Activated T-helper 2 cell treated with anti-CD3 and anti-CD28 coated beads, Interferon-gamma antibody, Interleukin-2, Interleukin-4, amounts not matched to agents 10 μg/mL and 5 μg/mL and 100 μg/mL, durations not matched to agents 14 hours and 24 hours and 36 hours (primary cell): ENCODE data around the gene CA10. TPM values are rescaled to one million over a fixed set of nuclear protein-coding genes. Genes with fewer than 3 reads are reported as not detected.

ENCODE experiments used
- DNase-seq: peaks from one replicate; pipeline ENCODE4 v3.0.0; 2021; ENCODE audit warnings: low spot score
- H3K27ac Mint-ChIP-seq: one replicate; pipeline ENCODE4 v1.8.0; 2021; ENCODE audit warnings: mixed read lengths
- H3K27me3 Mint-ChIP-seq: one replicate; pipeline ENCODE4 v1.8.0; 2021; ENCODE audit warnings: low read depth, mixed read lengths
- H3K36me3 Mint-ChIP-seq: one replicate; pipeline ENCODE4 v1.8.0; 2021; ENCODE audit warnings: low read depth, mixed read lengths
- H3K4me1 Mint-ChIP-seq: one replicate; pipeline ENCODE4 v1.8.0; 2021; ENCODE audit warnings: low read depth, mixed read lengths
- H3K4me3 Mint-ChIP-seq: one replicate; pipeline ENCODE4 v1.8.0; 2021; ENCODE audit warnings: low read depth, mild to moderate bottlenecking, moderate library complexity, mixed read lengths
- H3K9me3 Mint-ChIP-seq: one replicate; pipeline ENCODE4 v1.8.0; 2021; ENCODE audit warnings: mixed read lengths
- intact Hi-C: fragments of 100-400 bp; cut with micrococcal nuclease; formaldehyde crosslinking; loops from one replicate; pipeline ENCODE4 v1.15.1; 2023
- total RNA-seq: library from RNA; stranded (reverse); gene quantifications from 2 replicates; pipeline ENCODE4 v1.2.3, GENCODE V29; 2022

Gene CA10
- total RNA-seq, 1 donor from 2014 or later = 0.32 TPM

GRCh38 chr17:52079496-52079895 is 79.0 kb downstream of the CA10 start:
- no peaks in the 10 kb centered on the region for H3K9me3 Mint-ChIP-seq
- H3K36me3 Mint-ChIP-seq = no peaks in the 10 kb centered on the region
- no peaks in the 10 kb centered on the region for H3K27me3 Mint-ChIP-seq
- no peak for DNase-seq
- H3K4me3 Mint-ChIP-seq = no peak overlapping the region
- intact Hi-C loops = no loop called here
- H3K27ac Mint-ChIP-seq = no peak overlapping the region
- H3K4me1 Mint-ChIP-seq = no peaks in the 10 kb centered on the region

- no peak overlapping the region for H3K27ac Mint-ChIP-seq
- no peak for DNase-seq
- H3K4me1 Mint-ChIP-seq = no peaks in the 10 kb centered on the region
- no peak overlapping the region for H3K4me3 Mint-ChIP-seq
- intact Hi-C loops = no loop called here
- no peaks in the 10 kb centered on the region for H3K27me3 Mint-ChIP-seq
- no peaks in the 10 kb centered on the region for H3K36me3 Mint-ChIP-seq
- H3K9me3 Mint-ChIP-seq = peaks cover 3% of the 10 kb centered on the region
These were observed 86.8 kb downstream of the CA10 start for GRCh38 chr17:52071712-52072111.

GRCh38 chr17:52064791-52065211 is 93.7 kb downstream of the CA10 start:
- Mint-ChIP-seq H3K4me1 (no peaks in the 10 kb centered on the region), H3K9me3 (peaks cover 18% of the 10 kb centered on the region), H3K36me3 (no peaks in the 10 kb centered on the region), H3K27me3 (no peaks in the 10 kb centered on the region), H3K4me3 (no peak overlapping the region), H3K27ac (no peak overlapping the region)
- no peak for DNase-seq
- intact Hi-C loops = no loop called here

- no peak overlapping the region for H3K27ac Mint-ChIP-seq
- no peaks in the 10 kb centered on the region for H3K36me3 Mint-ChIP-seq
- no peaks in the 10 kb centered on the region for H3K9me3 Mint-ChIP-seq
- H3K4me3 Mint-ChIP-seq = no peak overlapping the region
- no peaks in the 10 kb centered on the region for H3K27me3 Mint-ChIP-seq
- no peak for DNase-seq
- intact Hi-C loops = no loop called here
- no peaks in the 10 kb centered on the region for H3K4me1 Mint-ChIP-seq
These were observed 109.0 kb downstream of the CA10 start for GRCh38 chr17:52049496-52049895.

- no peaks in the 10 kb centered on the region for H3K36me3 Mint-ChIP-seq
- intact Hi-C loops = no loop called here
These were observed 109.5 kb downstream of the CA10 start for GRCh38 chr17:52049051-52049450.

GRCh38 chr17:52048137-52048898 is 110.2 kb downstream of the CA10 start:
- intact Hi-C loops = no loop called here
- DNase-seq = no peak
- Mint-ChIP-seq H3K27ac (no peak overlapping the region), H3K36me3 (no peaks in the 10 kb centered on the region), H3K27me3 (no peaks in the 10 kb centered on the region), H3K4me3 (no peak overlapping the region), H3K4me1 (no peaks in the 10 kb centered on the region), H3K9me3 (no peaks in the 10 kb centered on the region)

More at GRCh38 chr17:52049051-52049450, 109.5 kb downstream of the CA10 start:
- DNase-seq = no peak
- no peak overlapping the region for H3K27ac Mint-ChIP-seq
- no peaks in the 10 kb centered on the region for H3K27me3 Mint-ChIP-seq
- no peaks in the 10 kb centered on the region for H3K9me3 Mint-ChIP-seq
- no peaks in the 10 kb centered on the region for H3K4me1 Mint-ChIP-seq
- no peak overlapping the region for H3K4me3 Mint-ChIP-seq

GRCh38 chr17:52047086-52047485 is 111.4 kb downstream of the CA10 start:
- Mint-ChIP-seq H3K4me1 (no peaks in the 10 kb centered on the region), H3K27ac (no peak overlapping the region), H3K4me3 (no peak overlapping the region), H3K9me3 (no peaks in the 10 kb centered on the region), H3K27me3 (no peaks in the 10 kb centered on the region), H3K36me3 (no peaks in the 10 kb centered on the region)
- intact Hi-C loops = no loop called here
- no peak for DNase-seq

- no peak for DNase-seq
- Mint-ChIP-seq H3K36me3 (no peaks in the 10 kb centered on the region), H3K27me3 (no peaks in the 10 kb centered on the region), H3K27ac (no peak overlapping the region), H3K9me3 (no peaks in the 10 kb centered on the region), H3K4me3 (no peak overlapping the region), H3K4me1 (no peaks in the 10 kb centered on the region)
- intact Hi-C loops = no loop called here
These were observed 117.3 kb downstream of the CA10 start for GRCh38 chr17:52041123-52041617.

- Mint-ChIP-seq H3K9me3 (no peaks in the 10 kb centered on the region), H3K4me1 (no peaks in the 10 kb centered on the region), H3K36me3 (no peaks in the 10 kb centered on the region), H3K4me3 (no peak overlapping the region), H3K27me3 (no peaks in the 10 kb centered on the region), H3K27ac (no peak overlapping the region)
- intact Hi-C loops = no loop called here
- DNase-seq = no peak
These were observed 122.1 kb downstream of the CA10 start for GRCh38 chr17:52036416-52036815.

- Mint-ChIP-seq H3K4me3 (no peak overlapping the region), H3K27ac (no peak overlapping the region), H3K36me3 (no peaks in the 10 kb centered on the region), H3K4me1 (no peaks in the 10 kb centered on the region), H3K27me3 (no peaks in the 10 kb centered on the region), H3K9me3 (no peaks in the 10 kb centered on the region)
- no peak for DNase-seq
- intact Hi-C loops = no loop called here
These were observed 123.1 kb downstream of the CA10 start for GRCh38 chr17:52035336-52035915.

GRCh38 chr17:52032454-52032853 is 126.1 kb downstream of the CA10 start:
- Mint-ChIP-seq H3K4me3 (no peak overlapping the region), H3K27me3 (no peaks in the 10 kb centered on the region), H3K9me3 (no peaks in the 10 kb centered on the region), H3K4me1 (no peaks in the 10 kb centered on the region), H3K36me3 (no peaks in the 10 kb centered on the region), H3K27ac (no peak overlapping the region)
- intact Hi-C loops = no loop called here
- DNase-seq = no peak

GRCh38 chr17:52030052-52030451 is 128.5 kb downstream of the CA10 start:
- Mint-ChIP-seq H3K27me3 (no peaks in the 10 kb centered on the region), H3K9me3 (no peaks in the 10 kb centered on the region), H3K36me3 (no peaks in the 10 kb centered on the region), H3K4me3 (no peak overlapping the region), H3K27ac (no peak overlapping the region), H3K4me1 (no peaks in the 10 kb centered on the region)
- intact Hi-C loops = no loop called here
- no peak for DNase-seq

- H3K27me3 Mint-ChIP-seq = no peaks in the 10 kb centered on the region
- intact Hi-C loops = no loop called here
- no peaks in the 10 kb centered on the region for H3K9me3 Mint-ChIP-seq
- no peak overlapping the region for H3K4me3 Mint-ChIP-seq
- H3K27ac Mint-ChIP-seq = no peak overlapping the region
- DNase-seq = no peak
- H3K36me3 Mint-ChIP-seq = no peaks in the 10 kb centered on the region
- H3K4me1 Mint-ChIP-seq = no peaks in the 10 kb centered on the region
These were observed 130.8 kb downstream of the CA10 start for GRCh38 chr17:52027620-52028295.
